ENCODE measurements around the gene PPP1R13B.

DNA sequence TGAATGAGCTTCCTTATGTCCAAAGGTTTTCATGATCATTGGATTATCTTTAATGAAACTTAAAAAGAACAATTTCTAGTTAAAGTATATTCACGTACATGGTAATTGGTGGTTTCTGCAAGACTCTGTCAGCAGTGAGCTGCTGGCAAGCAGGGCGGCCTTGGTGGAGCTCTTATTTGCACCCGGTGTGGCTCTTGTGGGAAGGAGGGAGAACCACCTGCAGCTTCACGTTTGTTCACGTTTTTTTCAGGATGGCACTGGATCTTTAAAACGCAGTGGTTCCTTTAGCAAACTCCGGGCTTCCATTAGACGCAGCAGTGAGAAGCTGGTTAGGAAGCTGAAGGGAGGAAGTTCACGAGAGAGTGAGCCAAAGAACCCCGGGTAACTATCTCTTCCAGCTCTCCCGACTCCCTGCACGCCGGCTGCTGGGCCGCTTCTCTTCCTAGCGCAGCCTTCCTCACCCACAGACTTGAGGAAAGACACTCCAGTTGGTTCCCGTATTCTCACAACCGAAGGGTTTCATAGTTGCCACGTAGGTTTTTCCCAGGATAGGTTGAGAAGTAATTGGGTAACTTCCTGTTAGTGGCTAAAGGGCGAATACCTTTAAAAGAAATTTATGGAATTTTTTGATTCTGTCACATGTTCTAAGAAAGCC is 160.4 kb downstream of the PPP1R13B start:
- no peak for TF ChIP-seq EZH2 (IDR thresholded peaks at IDR 0.05; ENCODE audit: borderline replicate concordance, low read length)
- TF ChIP-seq, protein P1, sequence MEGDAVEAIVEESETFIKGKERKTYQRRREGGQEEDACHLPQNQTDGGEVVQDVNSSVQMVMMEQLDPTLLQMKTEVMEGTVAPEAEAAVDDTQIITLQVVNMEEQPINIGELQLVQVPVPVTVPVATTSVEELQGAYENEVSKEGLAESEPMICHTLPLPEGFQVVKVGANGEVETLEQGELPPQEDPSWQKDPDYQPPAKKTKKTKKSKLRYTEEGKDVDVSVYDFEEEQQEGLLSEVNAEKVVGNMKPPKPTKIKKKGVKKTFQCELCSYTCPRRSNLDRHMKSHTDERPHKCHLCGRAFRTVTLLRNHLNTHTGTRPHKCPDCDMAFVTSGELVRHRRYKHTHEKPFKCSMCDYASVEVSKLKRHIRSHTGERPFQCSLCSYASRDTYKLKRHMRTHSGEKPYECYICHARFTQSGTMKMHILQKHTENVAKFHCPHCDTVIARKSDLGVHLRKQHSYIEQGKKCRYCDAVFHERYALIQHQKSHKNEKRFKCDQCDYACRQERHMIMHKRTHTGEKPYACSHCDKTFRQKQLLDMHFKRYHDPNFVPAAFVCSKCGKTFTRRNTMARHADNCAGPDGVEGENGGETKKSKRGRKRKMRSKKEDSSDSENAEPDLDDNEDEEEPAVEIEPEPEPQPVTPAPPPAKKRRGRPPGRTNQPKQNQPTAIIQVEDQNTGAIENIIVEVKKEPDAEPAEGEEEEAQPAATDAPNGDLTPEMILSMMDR (IDR thresholded peaks at IDR 0.05; ENCODE audit: low read length) = no peak
